Stimulated activated CD4-positive, alpha-beta T cell treated with anti-CD3 and anti-CD28 coated beads, Interleukin-4, amount 100 ng/mL, for 48 hours (primary cell): ENCODE measurements around the gene PCNX3.

ENCODE experiments used
- DNase-seq, 2 donors: peaks; one replicate each; pipeline ENCODE4 v3.0.0-alpha.2; 2020; ENCODE audit warnings: low read depth in 2 of 2

The PCNX3 gene

GRCh38 chr11:65598258-65598699 lies 17.3 kb upstream of the PCNX3 start:
- DNase-seq = no peak

DNA sequence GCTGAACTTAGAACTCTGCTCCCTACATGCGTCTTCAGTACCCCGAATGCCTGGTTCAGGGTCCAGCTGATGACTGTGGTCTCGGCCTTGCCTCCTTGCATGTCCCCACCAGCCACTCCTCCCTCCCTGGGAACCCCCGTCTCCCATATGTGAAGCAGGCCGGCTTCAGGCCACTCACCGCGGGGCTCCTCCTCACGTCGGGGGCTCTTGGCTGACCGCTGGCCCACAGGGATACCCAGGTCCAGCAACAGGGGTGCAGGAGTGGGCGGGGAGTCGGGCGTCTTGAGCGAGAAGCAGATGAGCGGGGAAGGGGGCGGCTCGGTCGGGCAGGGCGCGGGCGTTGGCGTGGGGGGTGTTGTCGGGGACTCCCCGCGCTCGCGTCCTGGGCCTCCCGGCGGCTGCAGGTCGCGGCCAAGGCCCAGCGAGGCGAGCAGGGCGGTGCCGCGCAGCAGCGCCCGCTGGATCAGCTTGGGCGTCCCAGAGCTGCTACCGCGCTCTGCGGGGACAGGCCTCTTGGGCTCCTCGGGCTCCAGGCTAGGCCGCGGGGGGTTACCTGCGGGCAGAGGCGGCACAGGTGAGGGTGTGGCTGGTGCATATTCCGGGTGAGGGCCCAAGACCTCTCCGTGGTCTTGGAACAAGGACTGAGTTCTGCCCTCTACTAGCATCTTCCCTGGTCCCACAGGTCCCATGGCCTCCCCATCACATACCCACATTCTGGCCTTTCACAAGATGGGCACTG lies 16.2 kb upstream of the PCNX3 start:
- no peak for DNase-seq

- no peak for DNase-seq
Measured at GRCh38 chr11:65599955-65600246, 15.7 kb upstream of the PCNX3 start.

DNA sequence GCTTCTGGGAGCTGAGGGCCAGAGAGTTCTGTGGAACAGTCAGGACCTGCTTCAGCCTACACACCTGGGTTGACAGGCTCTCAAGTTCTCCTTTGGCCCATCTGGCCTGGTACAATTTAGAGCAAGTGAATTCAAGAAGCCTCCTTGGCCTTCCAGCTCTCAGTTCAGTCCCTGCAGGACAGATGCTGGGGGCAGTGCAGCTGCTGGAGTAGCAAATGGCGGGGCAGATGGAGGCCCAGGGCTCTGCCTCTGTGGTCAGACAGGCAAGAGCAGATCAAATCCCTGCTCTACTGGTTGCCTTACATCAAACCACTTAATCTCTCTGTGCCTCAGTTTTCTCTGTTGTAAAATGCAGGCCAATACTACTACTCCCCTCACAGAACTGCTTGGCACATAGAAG lies 11.3 kb upstream of the PCNX3 start:
- no peak for DNase-seq

- no peak for DNase-seq
Measured at GRCh38 chr11:65606876-65607613, 8.5 kb upstream of the PCNX3 start.

DNA sequence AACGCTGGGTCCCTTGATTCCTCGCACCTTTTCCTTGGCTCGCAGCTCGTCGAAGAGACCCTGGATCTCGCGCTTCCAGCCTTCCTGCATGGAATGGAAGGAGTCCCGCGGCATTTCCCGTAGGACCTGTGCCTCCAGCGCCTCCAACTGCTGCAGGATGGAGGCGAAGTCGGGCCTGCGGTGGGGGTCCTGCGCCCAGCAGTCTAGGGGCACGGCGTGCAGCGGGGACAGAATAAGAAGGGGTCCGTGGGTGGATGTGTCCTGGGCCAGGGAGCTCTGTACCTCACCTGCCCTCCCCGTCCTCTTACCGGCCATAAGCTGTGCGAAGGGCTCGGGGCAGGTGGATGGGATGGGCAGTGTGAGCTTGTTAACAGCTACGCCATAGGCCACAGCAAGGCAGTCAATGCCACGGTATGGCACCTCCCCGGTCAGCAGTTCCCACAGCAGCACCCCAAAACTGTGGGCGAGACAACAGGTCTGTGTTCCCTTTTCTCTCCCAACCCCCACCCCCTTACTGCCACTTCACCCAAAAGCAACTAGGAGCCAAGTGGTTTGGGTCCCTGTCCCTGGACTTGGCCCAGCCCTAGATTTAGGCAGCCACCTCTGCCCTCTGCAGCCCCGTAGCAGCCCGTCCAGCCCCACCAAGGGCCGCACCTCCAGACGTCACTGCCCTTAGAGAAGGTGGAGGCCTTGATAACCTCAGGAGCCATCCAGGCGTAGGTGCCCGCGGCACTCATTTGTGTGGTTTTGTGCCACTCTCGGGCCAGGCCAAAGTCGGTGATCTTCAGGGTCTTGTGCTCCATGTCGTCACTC lies 7.8 kb upstream of the PCNX3 start:
- DNase-seq = no peak

- DNase-seq = no peak
Measured at GRCh38 chr11:65609229-65609628, 6.3 kb upstream of the PCNX3 start.

DNA sequence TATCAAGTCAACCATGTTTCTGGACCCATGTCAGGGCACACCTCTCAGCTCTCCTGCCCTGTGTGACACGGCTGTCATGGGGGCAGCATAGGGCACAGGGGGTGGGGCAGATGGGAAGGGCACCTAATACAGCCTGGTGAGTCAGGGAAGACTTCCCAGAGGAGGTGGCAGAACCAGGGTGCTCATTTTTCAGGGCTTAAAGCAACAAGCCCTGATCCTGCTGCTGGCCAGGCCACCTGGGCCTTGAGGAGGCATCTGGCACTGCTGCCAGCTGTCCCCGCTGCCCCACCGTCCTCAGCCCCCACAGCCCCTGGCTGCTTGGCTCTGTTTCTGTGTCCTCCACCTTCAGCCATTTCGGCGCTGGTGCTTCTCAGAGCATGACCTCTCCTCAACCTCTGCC lies 5.9 kb upstream of the PCNX3 start:
- no peak for DNase-seq

DNA sequence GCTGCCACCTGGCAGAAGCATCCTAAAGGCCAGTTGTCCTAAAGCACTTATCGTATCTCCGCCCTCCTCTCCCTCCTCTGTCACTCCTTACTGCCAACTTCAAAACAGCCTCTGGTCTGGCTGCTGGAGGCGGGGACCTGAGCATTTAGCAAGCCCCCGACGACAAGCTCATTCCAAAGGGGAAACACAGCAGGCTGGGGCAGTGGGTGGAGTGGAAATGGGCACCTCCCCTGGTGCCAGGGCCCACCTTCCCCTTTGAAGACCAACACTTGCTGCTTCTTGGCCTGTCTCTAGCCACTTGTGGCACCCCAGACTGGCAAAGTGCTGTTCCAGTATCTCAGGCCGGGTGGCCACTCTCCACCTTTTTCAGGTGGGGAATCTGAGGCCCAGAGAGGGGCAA lies 5.2 kb upstream of the PCNX3 start:
- DNase-seq = no peak

GRCh38 chr11:65611028-65611757 lies 4.4 kb upstream of the PCNX3 start:
- DNase-seq = no peak

DNA sequence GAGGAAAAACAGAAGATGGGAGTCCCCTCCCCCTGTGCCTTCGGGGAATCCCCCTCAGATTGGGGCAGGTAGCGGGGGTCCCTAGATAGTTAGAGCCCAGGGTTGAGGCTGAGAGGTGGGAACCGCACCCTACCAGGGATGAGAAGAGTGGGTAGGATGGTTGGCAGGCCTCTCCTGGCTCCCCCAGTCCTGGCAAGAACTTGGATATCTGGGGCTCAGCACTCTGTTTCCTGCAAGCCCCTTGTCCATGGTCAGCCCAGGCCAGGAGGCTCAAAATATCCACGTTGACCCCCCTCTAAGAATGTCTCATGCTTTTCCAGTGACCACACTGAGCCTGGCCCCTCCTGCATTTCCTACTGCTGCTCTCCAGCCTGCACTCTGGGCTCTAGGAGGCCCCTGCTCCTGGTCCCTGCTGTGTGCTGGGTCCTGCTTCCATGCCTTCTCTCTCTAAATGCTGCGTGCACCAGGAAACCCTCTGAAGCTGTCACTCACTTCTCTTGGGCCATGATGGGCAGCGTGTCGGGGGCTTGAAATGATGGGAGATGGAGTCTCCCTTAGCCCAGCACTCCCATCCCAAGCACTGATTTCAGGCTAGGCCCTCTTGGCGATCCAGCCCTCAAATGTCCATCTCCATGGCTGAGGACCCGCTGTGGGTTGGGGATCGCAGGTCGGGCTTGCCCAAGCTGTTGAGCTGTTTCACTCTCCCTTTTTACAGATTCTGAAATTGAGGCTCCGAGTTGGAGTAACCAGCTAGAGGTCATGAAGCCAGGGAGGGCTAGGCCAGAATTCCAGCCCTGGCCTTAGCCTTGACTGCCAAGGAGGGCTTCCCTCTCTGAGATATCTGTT lies 3.6 kb upstream of the PCNX3 start:
- DNase-seq = no peak

- DNase-seq = no peak
Measured at GRCh38 chr11:65612691-65613090, 2.9 kb upstream of the PCNX3 start.

- no peak for DNase-seq
Measured at GRCh38 chr11:65613091-65613928, 2.3 kb upstream of the PCNX3 start.

GRCh38 chr11:65615950-65616574 lies 486 bp downstream of the PCNX3 start:
- no peak for DNase-seq

- DNase-seq = no peak
Measured at GRCh38 chr11:65616575-65617001, 1.0 kb downstream of the PCNX3 start.

DNA sequence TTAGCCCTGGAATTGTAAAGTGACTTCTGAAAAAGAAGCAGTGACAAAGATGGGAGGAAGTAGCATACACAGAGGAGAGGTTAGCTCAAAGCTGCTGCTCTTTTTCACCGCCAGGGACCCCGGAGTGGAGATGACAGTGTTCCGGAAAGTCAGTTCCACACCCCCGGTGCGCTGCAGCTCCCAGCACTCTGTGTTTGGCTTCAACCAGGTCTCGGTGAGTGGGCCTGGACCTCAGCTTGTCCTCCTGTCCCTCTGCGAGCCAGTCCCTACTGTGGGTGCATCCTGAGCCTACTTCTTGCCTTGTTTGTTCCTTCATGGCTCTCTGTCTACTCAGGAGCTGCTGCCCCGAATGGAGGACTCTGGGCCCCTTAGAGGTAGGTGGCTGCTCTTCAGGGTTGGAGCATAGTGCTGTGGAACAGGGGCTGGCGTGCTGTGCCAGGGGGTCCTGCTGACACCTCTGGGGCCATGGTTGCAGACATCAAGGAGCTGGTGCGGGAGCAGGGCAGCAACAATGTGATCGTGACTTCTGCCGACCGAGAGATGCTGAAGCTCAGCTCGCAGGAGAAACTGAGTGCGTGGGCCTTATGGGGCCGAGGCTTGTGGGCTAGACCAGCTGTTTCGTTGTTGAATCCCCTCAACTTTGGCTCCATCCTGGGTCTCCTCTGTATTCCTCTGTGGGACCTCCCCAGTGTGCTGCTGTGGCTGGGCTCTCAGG lies 1.7 kb downstream of the PCNX3 start:
- DNase-seq = no peak

GRCh38 chr11:65617990-65618751 lies 2.6 kb downstream of the PCNX3 start:
- DNase-seq = no peak

DNA sequence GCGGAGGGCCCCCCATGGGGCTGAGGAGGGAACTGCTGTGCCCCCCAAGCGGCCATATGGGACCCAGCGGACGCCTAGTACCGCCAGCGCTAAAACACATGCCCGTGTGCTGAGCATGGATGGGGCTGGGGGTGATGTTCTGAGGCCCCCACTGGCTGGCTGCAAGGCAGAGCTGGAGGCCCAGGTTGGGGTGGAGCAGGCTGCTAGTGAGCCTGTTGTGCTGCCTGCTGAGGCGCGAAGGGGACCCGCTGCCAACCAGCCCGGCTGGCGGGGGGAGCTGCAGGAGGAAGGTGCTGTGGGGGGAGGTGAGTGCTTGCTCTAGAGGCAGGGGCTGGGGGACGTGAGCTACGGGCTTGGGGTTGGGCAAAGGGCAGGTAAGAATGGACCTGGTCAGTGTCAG lies 3.2 kb downstream of the PCNX3 start:
- no peak for DNase-seq
